GM23248 (cell line): Measurements from ENCODE around the gene CNOT3. TPM values are rescaled to one million over a fixed set of nuclear protein-coding genes. Genes with fewer than 3 reads are reported as not detected.

Experiments used
- DNase-seq: peaks from one replicate; pipeline ENCODE4 v3.0.0-alpha.2; 2015
- H2AFZ ChIP-seq: fragments of 200-600 bp; sonication (generic); 2 replicates; pipeline ENCODE4 v1.6.1; 2016; ENCODE audit warnings: antibody characterized with exemption
- H3F3A ChIP-seq: fragments of 200-600 bp; sonication (generic); 2 replicates; pipeline ENCODE4 v1.6.1; 2016; ENCODE audit warnings: mild to moderate bottlenecking, antibody characterized with exemption, mixed run types; ENCODE audit not compliant: insufficient read depth
- H3K27ac ChIP-seq: fragments of 200-600 bp; sonication (generic); 2 replicates; pipeline ENCODE4 v1.5.1; 2016; ENCODE audit warnings: mild to moderate bottlenecking
- H3K27me3 ChIP-seq: fragments of 200-600 bp; sonication (generic); replicated peaks from 2 replicates; pipeline ENCODE4 v1.6.1; 2016; ENCODE audit warnings: mild to moderate bottlenecking; ENCODE audit not compliant: insufficient read depth
- H3K36me3 ChIP-seq: fragments of 200-600 bp; sonication (generic); 2 replicates; pipeline ENCODE4 v1.6.1; 2016; ENCODE audit warnings: low read depth, mild to moderate bottlenecking
- H3K4me1 ChIP-seq: fragments of 200-600 bp; sonication (generic); 2 replicates; pipeline ENCODE4 v1.6.1; 2016; ENCODE audit warnings: mild to moderate bottlenecking; ENCODE audit not compliant: insufficient read depth
- H3K4me2 ChIP-seq: fragments of 200-600 bp; sonication (generic); one replicate; pipeline ENCODE4 v1.6.1; 2016; ENCODE audit warnings: mild to moderate bottlenecking; ENCODE audit not compliant: unreplicated experiment
- H3K4me3 ChIP-seq: fragments of 200-600 bp; sonication (generic); 2 replicates; pipeline ENCODE4 v1.5.1; 2016; ENCODE audit warnings: mild to moderate bottlenecking
- H3K79me2 ChIP-seq: fragments of 200-600 bp; sonication (generic); 2 replicates; pipeline ENCODE4 v1.6.1; 2016; ENCODE audit warnings: mild to moderate bottlenecking; ENCODE audit not compliant: insufficient read depth
- H3K9ac ChIP-seq: fragments of 200-600 bp; sonication (generic); 2 replicates; pipeline ENCODE4 v1.6.1; 2016; ENCODE audit warnings: mild to moderate bottlenecking
- H3K9me2 ChIP-seq: fragments of 200-600 bp; sonication (generic); 2 replicates; pipeline ENCODE4 v1.6.1; 2016; ENCODE audit warnings: mixed run types, mild to moderate bottlenecking, moderate library complexity; ENCODE audit not compliant: insufficient read depth
- H3K9me3 ChIP-seq: fragments of 200-600 bp; sonication (generic); one replicate; pipeline ENCODE4 v1.6.1; 2017; ENCODE audit warnings: low read depth
- H4K20me1 ChIP-seq: fragments of 200-600 bp; sonication (generic); 2 replicates; pipeline ENCODE4 v1.6.0; 2016; ENCODE audit not compliant: insufficient read depth
- EZH2 ChIP-seq: fragments of 200-600 bp; sonication (generic); IDR thresholded peaks from 2 replicates; pipeline ENCODE4 v1.6.1; 2018; ENCODE audit warnings: antibody characterized with exemption, mild to moderate bottlenecking; ENCODE audit not compliant: insufficient read depth, poor library complexity, severe bottlenecking
- EZH2phosphoT487 ChIP-seq: fragments of 200-600 bp; sonication (generic); IDR thresholded peaks from 2 replicates; pipeline ENCODE4 v1.6.1; 2018; ENCODE audit warnings: antibody characterized with exemption, moderate library complexity, mild to moderate bottlenecking, low read depth; ENCODE audit not compliant: insufficient read depth
- WGBS, 2 experiments: methylation state at CpG; one replicate each; pipeline ENCODE4 v1.1.6; 2015 to 2017; ENCODE audit warnings: low lambda C conversion rate in 2 of 2, low coverage in 1 of 2; ENCODE audit errors: missing lambda C conversion rate in 2 of 2; 5-methylcytosine and 5-hydroxymethylcytosine counted together
- in situ Hi-C: fragments of 300-500 bp; cut with MboI; formaldehyde crosslinking; loops from 2 replicates; pipeline ENCODE4 v1.15.0; 2020
- polyA plus RNA-seq: library from polyadenylated mRNA; unstranded; fragments of >200 nt; fragmentation: Nextera tagmentation; extraction: Ambion mirVana; gene quantifications from 2 replicates; pipeline ENCODE4 v1.2.1, GENCODE V29; 2016
- total RNA-seq: library from RNA; depleted of rRNA; stranded (reverse); fragments of >200 nt; shearing (Covaris generic); gene quantifications from 2 replicates; pipeline ENCODE4 v1.2.3, GENCODE V29; 2014

CNOT3 gene
- total and polyA plus RNA-seq, 2 experiments from 2014 or later: 8.9 to 19.4 TPM

GRCh38 chr19:54189735-54190502 is 52.4 kb downstream of the CNOT3 start:
- WGBS, 2 experiments: 0 to 1% methylated on average over 38 to 65 of the region's 65 CpGs
- H3K27ac ChIP-seq: peak overlapping the region; percentile 98
- H3K79me2 ChIP-seq: peaks cover 72% of the 10 kb centered on the region
- H3K9ac ChIP-seq: peak overlapping the region; percentile 94
- H3F3A ChIP-seq: peaks cover 18% of the 10 kb centered on the region
- TF ChIP-seq EZH2phosphoT487: no peak
- TF ChIP-seq EZH2: no peak
- H3K9me3 ChIP-seq: no peaks in the 10 kb centered on the region
- in situ Hi-C loops: no loop called here
- peaks cover 6% of the 10 kb centered on the region for H3K36me3 ChIP-seq
- no peaks in the 10 kb centered on the region for H3K9me2 ChIP-seq
- H3K27me3 ChIP-seq: no peaks in the 10 kb centered on the region
- DNase-seq: peak; percentile 100
- peaks cover 11% of the 10 kb centered on the region for H3K4me1 ChIP-seq
- H2AFZ ChIP-seq: peak overlapping the region; percentile 80
- peak overlapping the region; percentile 87 for H3K4me3 ChIP-seq
- H3K4me2 ChIP-seq: peak overlapping the region; percentile 59
- H4K20me1 ChIP-seq: no peaks in the 10 kb centered on the region

GRCh38 chr19:54190503-54191010 is 53.0 kb downstream of the CNOT3 start:
- WGBS, 2 experiments: 0 to 2% methylated on average over 48 to 56 of the region's 56 CpGs
- DNase-seq: peak; percentile 100
- Histone ChIP-seq H3K79me2 (peaks cover 70% of the 10 kb centered on the region), H2AFZ (peak overlapping the region; percentile 78), H3K4me2 (peak overlapping the region; percentile 90), H3F3A (peaks cover 18% of the 10 kb centered on the region), H3K9me3 (no peaks in the 10 kb centered on the region), H3K4me3 (peak overlapping the region; percentile 86), H3K27me3 (no peaks in the 10 kb centered on the region), H3K9me2 (no peaks in the 10 kb centered on the region), H3K36me3 (peaks cover 6% of the 10 kb centered on the region), H3K4me1 (peaks cover 11% of the 10 kb centered on the region), H4K20me1 (no peaks in the 10 kb centered on the region), H3K9ac (peak overlapping the region; percentile 94), H3K27ac (peak overlapping the region; percentile 98)
- in situ Hi-C loops: no loop called here
- TF ChIP-seq EZH2phosphoT487: no peak
- TF ChIP-seq EZH2: no peak

- H3K4me3 ChIP-seq: peak within 1 kb of the TSS; percentile 86
- H3K9me2 ChIP-seq: no peaks in the 10 kb centered on the region
- H3K4me1 ChIP-seq: peaks cover 11% of the 10 kb centered on the region
- peaks cover 6% of the 10 kb centered on the region for H3K36me3 ChIP-seq
- H3K27ac ChIP-seq: peak within 1 kb of the TSS; percentile 98
- no peaks in the 10 kb centered on the region for H4K20me1 ChIP-seq
- no peaks in the 10 kb centered on the region for H3K9me3 ChIP-seq
- peak; percentile 90 for DNase-seq
- peak within 1 kb of the TSS; percentile 78 for H2AFZ ChIP-seq
- peak within 1 kb of the TSS; percentile 90 for H3K4me2 ChIP-seq
- TF ChIP-seq EZH2phosphoT487 (no peak), EZH2 (no peak)
- in situ Hi-C loops: no loop called here
- peaks cover 65% of the 10 kb centered on the region for H3K79me2 ChIP-seq
- no peaks in the 10 kb centered on the region for H3K27me3 ChIP-seq
- peak within 1 kb of the TSS; percentile 94 for H3K9ac ChIP-seq
- H3F3A ChIP-seq: peaks cover 18% of the 10 kb centered on the region
- 1 to 2% methylated on average over 44 to 68 of the region's 77 CpGs for WGBS, 2 experiments
Observed at GRCh38 chr19:54191011-54191810, 53.6 kb downstream of the CNOT3 start, which contains the start of gene TSEN34. TSEN34 (plus strand) TSS chr19:54191308; CDS start chr19:54191365, 57 bp downstream.

- H3K4me2 ChIP-seq: peak overlapping the region; percentile 90
- no peak for TF ChIP-seq EZH2
- H3K9me2 ChIP-seq: no peaks in the 10 kb centered on the region
- no peaks in the 10 kb centered on the region for H3K9me3 ChIP-seq
- peak overlapping the region; percentile 94 for H3K9ac ChIP-seq
- H3F3A ChIP-seq: peaks cover 18% of the 10 kb centered on the region
- H3K4me3 ChIP-seq: peak overlapping the region; percentile 86
- no peaks in the 10 kb centered on the region for H4K20me1 ChIP-seq
- H3K36me3 ChIP-seq: peaks cover 6% of the 10 kb centered on the region
- H3K27ac ChIP-seq: peak overlapping the region; percentile 98
- no peaks in the 10 kb centered on the region for H3K27me3 ChIP-seq
- WGBS, 2 experiments: 60 to 61% methylated on average over 19 of the region's 19 CpGs
- H2AFZ ChIP-seq: peak overlapping the region; percentile 78
- H3K4me1 ChIP-seq: peaks cover 11% of the 10 kb centered on the region
- in situ Hi-C loops: no loop called here
- H3K79me2 ChIP-seq: peaks cover 58% of the 10 kb centered on the region
- DNase-seq: peak; percentile 71
Observed at GRCh38 chr19:54191811-54192453, 54.4 kb downstream of the CNOT3 start.
